ENCODE measurements around the gene STARD3NL. TPM values are rescaled to one million over a fixed set of nuclear protein-coding genes. Genes with fewer than 3 reads are reported as not detected.

The STARD3NL gene
- polyA plus RNA-seq, 1 experiment = 93.4 TPM

GRCh38 chr7:38223306-38223705 is 45.3 kb downstream of the STARD3NL start:
- DNase-seq (ENCODE audit: low read depth, low spot score) = no peak
- no peaks in the 10 kb centered on the region for H3K9me3 ChIP-seq (ENCODE audit: control insufficient read depth, insufficient read depth, low read length)
- ChIA-PET POLR2A (no interaction called here), CTCF (interaction anchor here (0.7 to 4.4 kb wide), 24 partner anchors 7 to 152 kb away, joined by 3 to 70 read pairs (median 5); partner anchors contain the start of gene STARD3NL)
- no peaks in the 10 kb centered on the region for H3K27me3 ChIP-seq (ENCODE audit: control insufficient read depth, insufficient read depth, low read length)
- H3K27ac ChIP-seq (ENCODE audit: low read depth, low read length) = no peak overlapping the region
- no peak overlapping the region for H3K4me3 ChIP-seq (ENCODE audit: low read depth, low read length)
- no peak for TF ChIP-seq CTCF (IDR thresholded peaks at IDR 0.05; ENCODE audit: low read depth, low read length)

GRCh38 chr7:38224392-38224791 is 46.3 kb downstream of the STARD3NL start:
- DNase-seq (ENCODE audit: low read depth, low spot score) = no peak
- POLR2A ChIA-PET = no interaction called here
- H3K27ac ChIP-seq (ENCODE audit: low read depth, low read length) = no peak overlapping the region
- H3K9me3 ChIP-seq (ENCODE audit: control insufficient read depth, insufficient read depth, low read length) = no peaks in the 10 kb centered on the region
- TF ChIP-seq CTCF (IDR thresholded peaks at IDR 0.05; ENCODE audit: low read depth, low read length) = no peak
- CTCF ChIA-PET = interaction anchor here (1.2 to 4.4 kb wide), 4 partner anchors 9 to 121 kb away, joined by 4 to 70 read pairs (median 6); no protein-coding TSS in a partner anchor
- H3K4me3 ChIP-seq (ENCODE audit: low read depth, low read length) = no peak overlapping the region
- H3K27me3 ChIP-seq (ENCODE audit: control insufficient read depth, insufficient read depth, low read length) = no peaks in the 10 kb centered on the region

- TF ChIP-seq CTCF (IDR thresholded peaks at IDR 0.05; ENCODE audit: low read depth, low read length) = no peak
- no peak for DNase-seq (ENCODE audit: low read depth, low spot score)
- H3K27ac ChIP-seq (ENCODE audit: low read depth, low read length) = no peak overlapping the region
- ChIA-PET POLR2A (no interaction called here), CTCF (interaction anchor here (1.7 to 4.3 kb wide), 2 partner anchors 13 to 145 kb away, joined by 4 to 71 read pairs; no protein-coding TSS in a partner anchor)
- no peaks in the 10 kb centered on the region for H3K9me3 ChIP-seq (ENCODE audit: control insufficient read depth, insufficient read depth, low read length)
- H3K27me3 ChIP-seq (ENCODE audit: control insufficient read depth, insufficient read depth, low read length) = no peaks in the 10 kb centered on the region
- no peak overlapping the region for H3K4me3 ChIP-seq (ENCODE audit: low read depth, low read length)
These were observed 51.3 kb downstream of the STARD3NL start for GRCh38 chr7:38229386-38229785.

GRCh38 chr7:38229884-38230642 is 52.0 kb downstream of the STARD3NL start:
- Histone ChIP-seq H3K27ac (ENCODE audit: low read depth, low read length) (no peak overlapping the region), H3K9me3 (ENCODE audit: control insufficient read depth, insufficient read depth, low read length) (no peaks in the 10 kb centered on the region), H3K27me3 (ENCODE audit: control insufficient read depth, insufficient read depth, low read length) (no peaks in the 10 kb centered on the region), H3K4me3 (ENCODE audit: low read depth, low read length) (no peak overlapping the region)
- ChIA-PET CTCF (interaction anchor here (0.6 to 4.3 kb wide), 2 partner anchors 9 to 14 kb away, joined by 3 to 71 read pairs; no protein-coding TSS in a partner anchor), POLR2A (no interaction called here)
- TF ChIP-seq CTCF (IDR thresholded peaks at IDR 0.05; ENCODE audit: low read depth, low read length) = no peak
- no peak for DNase-seq (ENCODE audit: low read depth, low spot score)

Data from AG04450 (cell line).